Left lobe of liver (tissue), 2 donors: ENCODE data around the gene USP37. TPM values are rescaled to one million over a fixed set of nuclear protein-coding genes. Genes with fewer than 3 reads are reported as not detected.
"Not testable (repeated sequence)": the region's sequence is repeated elsewhere in the genome, so short reads cannot be mapped to it uniquely, and the experiment has no call there.

Experiments used
- ATAC-seq: fragments of 200-7000 bp; cut with Tn5 transposase; one replicate; pipeline ENCODE4 v1.9.1; 2020; ENCODE audit warnings: mild to moderate bottlenecking, moderate library complexity
- DNase-seq: peaks from one replicate; pipeline ENCODE4 v3.0.0-alpha.2; 2020; ENCODE audit warnings: low spot score
- total RNA-seq: library from RNA; stranded (reverse); gene quantifications from one replicate; pipeline ENCODE4 v1.2.1, GENCODE V29; 2021
- donor health status: DM: no; HTN: no; CAD: no; lungs with moderate emphysema.
- donor health status: DM: no; HTN: yes; CAD: no.

The USP37 gene
- total RNA-seq, 1 donor from 2014 or later: 4.8 TPM

DNA sequence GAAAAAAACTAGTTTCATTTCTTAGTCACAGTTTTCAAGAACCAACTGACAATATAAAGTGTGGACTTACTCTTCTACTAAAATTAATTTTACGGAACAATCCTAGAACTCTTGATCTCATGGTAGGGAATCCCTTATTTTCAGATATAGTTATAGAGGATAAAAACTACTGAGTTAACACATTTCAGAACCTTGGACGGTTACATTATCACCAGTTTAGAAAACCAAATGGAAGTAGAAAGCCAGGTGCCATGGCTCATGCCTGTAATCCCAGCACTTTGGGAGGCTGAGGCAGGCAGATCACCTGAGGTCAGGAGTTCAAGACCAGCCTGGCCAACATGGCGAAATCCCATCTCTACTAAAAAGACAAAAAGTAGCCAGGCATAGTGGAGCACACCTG, 13.9 kb downstream of the USP37 start:
- not testable (repeated sequence) for ATAC-seq, DNase-seq

- DNase-seq (no peak), ATAC-seq (no peak)
Measured at GRCh38 chr2:218547978-218548377, 20.2 kb downstream of the USP37 start.

GRCh38 chr2:218547511-218547910, 20.6 kb downstream of the USP37 start:
- no peak for DNase-seq
- no peak for ATAC-seq

GRCh38 chr2:218546012-218546411, 22.1 kb downstream of the USP37 start:
- DNase-seq (no peak), ATAC-seq (no peak)

GRCh38 chr2:218540015-218540414, 28.1 kb downstream of the USP37 start:
- ATAC-seq (no peak), DNase-seq (no peak)

DNA sequence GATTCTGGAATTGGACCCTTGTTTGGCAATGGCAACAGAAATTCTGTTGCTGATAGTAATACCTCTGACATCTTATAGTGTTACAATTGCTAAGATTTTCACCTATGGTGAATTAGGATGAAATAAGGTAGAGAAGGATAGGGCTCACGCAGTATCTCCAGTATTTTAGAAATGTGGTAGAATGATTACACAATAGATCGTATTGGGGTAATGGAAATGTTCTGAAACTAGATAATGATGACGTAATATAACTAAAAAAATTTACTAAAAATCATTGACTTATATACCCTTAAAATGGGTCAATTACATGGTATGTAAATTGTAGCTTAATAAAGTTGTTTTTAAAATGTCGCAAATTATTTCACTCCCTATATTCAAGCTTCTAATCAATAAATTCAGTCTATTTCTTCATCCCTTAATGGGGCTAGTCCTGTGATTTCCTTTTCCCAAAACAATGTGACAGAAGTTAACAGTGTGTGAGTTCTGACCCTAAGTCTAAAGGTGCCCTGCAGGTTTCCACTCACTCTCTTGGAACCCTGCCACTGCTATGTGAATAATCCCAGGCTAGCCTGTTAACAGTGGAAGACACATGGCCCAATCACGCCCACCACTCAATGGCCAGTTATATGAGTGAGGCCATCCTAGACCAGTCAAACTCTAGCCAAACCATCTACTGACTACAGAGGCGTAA, 31.2 kb downstream of the USP37 start:
- DNase-seq (peak; percentile 73), ATAC-seq (peak; percentile 92)

DNA sequence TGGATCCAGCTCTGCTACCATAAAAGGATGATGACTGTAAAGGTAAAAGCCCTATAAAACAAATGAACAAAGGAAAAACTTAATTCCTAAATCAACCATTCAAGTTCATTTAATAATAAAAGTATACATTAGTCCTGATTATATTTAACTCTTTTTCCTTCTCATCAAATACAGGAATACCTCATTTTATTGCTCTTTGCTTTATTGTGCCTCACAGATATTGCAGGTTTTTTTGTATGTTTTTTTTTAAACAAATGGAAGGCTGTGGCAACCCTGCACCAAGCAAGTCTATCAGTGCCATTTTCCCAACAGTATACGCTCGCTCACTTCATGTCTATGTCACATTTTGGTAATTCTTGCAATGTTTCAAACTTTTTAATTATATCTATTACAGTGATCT, 38.2 kb downstream of the USP37 start:
- ATAC-seq (no peak), DNase-seq (no peak)

DNA sequence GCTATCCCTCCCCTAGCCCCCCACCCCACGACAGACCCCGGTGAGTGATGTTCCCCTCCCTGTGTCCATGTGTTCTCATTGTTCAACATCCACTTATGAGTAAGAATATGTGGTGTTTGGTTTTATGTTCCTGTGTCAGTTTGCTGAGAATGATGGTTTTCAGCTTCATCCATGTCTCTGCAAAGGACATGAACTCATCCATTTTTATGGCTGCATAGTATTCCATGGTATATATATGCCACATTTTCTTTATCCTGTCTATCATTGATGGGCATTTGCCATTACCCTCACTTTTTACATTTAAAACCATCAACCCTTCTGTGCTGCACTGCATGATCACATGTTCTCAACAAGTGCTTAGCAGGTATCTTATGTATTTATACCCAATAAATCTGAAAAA, 39.7 kb downstream of the USP37 start:
- not testable (repeated sequence) for ATAC-seq, DNase-seq

DNA sequence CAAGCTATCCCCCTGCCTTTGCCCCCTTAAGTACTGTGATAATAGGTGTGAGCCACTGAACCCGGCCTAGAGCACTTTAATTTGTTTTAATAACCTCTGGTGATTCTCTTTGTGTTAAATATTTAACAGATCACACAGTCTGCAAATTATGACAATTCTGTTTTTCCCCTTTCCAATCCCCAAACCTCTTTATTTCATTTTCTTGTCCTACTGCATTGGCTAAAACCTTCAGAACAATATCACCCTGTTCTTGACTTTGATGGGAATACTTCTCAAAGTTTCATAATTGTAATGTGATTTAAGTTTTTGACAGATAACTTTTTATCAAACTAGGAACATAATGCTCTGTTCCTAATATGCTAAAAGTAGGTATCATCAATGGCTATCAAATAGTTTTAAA, 44.5 kb downstream of the USP37 start:
- ATAC-seq (no peak), DNase-seq (no peak)

GRCh38 chr2:218518876-218519275, 49.3 kb downstream of the USP37 start:
- ATAC-seq: peak; percentile 50
- DNase-seq: no peak

- no peak for DNase-seq
- no peak for ATAC-seq
Measured at GRCh38 chr2:218517434-218518206, 50.5 kb downstream of the USP37 start.

DNA sequence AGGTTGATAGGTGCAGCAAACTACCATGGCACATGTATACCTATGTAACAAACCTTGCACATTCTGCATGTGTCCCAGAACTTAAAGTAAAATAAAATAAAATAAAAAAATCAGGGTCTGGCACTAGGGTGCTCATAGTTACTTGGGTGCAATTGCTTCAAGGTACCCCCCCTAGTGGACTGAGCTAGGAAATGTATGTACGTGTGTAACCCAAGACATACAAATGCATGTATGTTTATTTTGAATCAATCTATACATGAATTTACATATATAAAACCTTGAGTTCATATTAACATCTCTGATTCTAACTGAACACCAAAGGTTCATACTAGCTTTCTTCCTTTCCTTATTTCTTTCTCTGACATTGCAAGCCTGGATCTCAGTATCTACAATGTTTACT, 51.5 kb downstream of the USP37 start:
- ATAC-seq (no peak), DNase-seq (no peak)

GRCh38 chr2:218513676-218514075, 54.5 kb downstream of the USP37 start:
- DNase-seq (no peak), ATAC-seq (no peak)

DNA sequence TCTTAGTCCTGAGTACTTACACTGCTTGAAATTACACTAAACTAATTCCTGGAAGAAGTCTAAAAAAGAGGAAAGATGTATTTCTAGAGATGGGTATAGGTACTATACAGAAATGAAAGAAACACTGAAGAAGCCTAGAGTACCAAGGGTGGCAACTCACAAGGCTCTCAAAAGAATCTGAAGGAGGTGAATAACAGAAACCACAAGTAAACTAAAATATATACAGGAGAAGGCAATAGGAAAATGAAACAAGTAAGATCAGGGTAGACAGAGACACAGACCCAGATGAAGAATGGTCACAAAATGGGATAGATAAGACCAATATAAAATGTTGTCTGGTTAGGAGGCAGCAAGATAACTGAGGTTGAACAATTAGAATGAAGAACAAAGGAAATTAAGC, 59.9 kb downstream of the USP37 start:
- ATAC-seq (no peak), DNase-seq (no peak)

GRCh38 chr2:218505754-218506371, 62.3 kb downstream of the USP37 start:
- ATAC-seq (no peak), DNase-seq (no peak)

GRCh38 chr2:218501665-218502064, 66.5 kb downstream of the USP37 start:
- DNase-seq (no peak), ATAC-seq (peak; percentile 41)

- ATAC-seq (no peak), DNase-seq (no peak)
Measured at GRCh38 chr2:218500501-218501060, 67.6 kb downstream of the USP37 start.

DNA sequence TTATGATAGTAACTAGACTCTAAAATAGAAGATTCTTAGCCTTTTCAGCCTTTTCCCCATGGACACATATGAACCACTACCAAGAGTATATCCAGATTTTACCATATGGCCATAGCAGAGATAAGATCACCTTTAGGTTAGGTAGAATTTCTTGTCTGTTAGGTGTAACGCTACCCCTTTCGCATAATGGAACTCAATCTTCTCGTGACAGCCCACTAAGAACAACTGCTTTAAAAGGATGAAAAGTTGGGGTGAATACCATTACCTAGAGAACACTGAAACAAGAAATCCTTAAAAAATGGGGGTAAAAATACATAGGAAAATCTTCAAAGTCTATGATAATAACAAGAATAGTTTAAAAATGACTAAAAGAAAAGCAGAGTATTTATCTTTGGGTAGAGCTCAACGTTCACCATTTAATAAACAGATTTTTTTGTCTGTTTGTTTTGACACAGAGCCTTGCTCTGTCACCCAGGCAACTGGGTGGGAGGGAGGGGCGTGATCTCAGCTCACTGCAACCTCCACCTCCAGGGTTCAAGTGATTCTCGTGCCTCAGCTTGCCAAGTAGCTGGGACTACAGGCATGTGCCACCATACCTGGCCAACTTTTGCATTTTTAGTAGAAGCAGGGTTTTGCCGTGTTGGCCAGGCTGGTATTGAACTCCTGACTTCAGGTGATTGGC, 82.0 kb downstream of the USP37 start:
- ATAC-seq (peak; percentile 95), DNase-seq (peak; percentile 75)

DNA sequence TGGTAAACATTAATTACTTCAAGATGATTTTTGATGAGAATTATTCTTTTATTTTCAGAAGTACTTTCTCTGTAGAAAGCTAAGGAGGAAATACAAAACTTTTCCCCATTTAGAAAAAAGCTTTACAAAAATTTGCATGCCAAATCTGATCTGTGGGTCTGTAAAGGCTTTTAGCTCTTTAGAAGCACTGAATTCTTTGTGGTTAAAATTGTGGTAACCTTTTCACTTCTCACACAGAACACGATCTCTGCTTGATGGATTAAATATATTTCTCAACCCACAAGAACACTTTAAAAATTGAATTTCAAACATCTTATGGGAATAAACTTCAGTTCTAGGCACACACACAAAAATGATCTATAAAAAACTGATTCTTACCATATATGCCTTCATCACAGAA, 85.5 kb downstream of the USP37 start:
- ATAC-seq (no peak), DNase-seq (no peak)

DNA sequence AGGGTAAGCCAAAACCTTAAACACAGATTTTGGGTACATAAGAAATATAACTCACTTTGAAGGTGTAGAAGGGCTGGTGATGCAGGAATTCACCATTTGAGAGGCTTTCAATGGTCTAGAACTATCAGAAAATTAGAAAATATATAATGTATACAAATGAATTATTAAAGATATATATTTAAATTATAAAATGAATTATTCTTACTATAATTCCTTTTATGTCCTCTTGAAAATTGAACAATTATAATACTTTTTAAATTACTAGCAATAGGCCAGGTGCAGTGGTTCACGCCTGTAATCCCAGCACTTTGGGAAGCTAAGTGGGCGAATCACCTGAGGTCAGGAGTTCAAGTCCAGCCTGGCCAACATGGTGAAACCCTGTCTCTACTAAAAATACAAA, 88.6 kb downstream of the USP37 start:
- no peak for ATAC-seq
- no peak for DNase-seq

DNA sequence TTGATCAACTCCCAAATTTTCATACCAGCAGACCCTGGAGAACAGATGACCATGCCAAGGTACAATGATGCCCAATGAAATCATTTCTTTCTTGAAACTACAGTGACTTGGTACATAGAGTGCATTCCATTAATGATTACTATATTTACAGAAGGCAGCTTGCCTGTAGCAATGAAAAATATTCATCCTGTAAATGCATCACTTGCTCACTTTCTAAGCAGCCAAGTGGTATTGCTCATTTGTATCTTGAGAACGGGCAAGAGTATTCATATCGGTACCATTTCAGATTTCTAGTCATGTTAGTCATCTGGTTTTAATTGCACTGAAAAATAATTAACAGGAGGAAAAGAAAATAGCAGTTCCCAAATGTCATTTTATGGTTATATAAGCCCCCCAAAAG, 89.6 kb downstream of the USP37 start:
- DNase-seq: no peak
- no peak for ATAC-seq
